Mesenchymal stem cell (in vitro differentiated cells and primary cell): ENCODE results near the gene SERPINB8.

Source experiments
- DNase-seq: peaks from one replicate; pipeline ENCODE4 v3.0.0-alpha.2; 2013
- H2AFZ ChIP-seq: one replicate; pipeline ENCODE4 v1.6.1; 2013; ENCODE audit warnings: low read depth, mild to moderate bottlenecking, control low read depth, inconsistent platforms, low read length, moderate library complexity
- H2AK5ac ChIP-seq: 2 replicates; pipeline ENCODE4 v1.6.1; 2013; ENCODE audit warnings: low read length, moderate library complexity, mild to moderate bottlenecking, inconsistent platforms; ENCODE audit not compliant: severe bottlenecking
- H2BK120ac ChIP-seq: one replicate; pipeline ENCODE4 v1.6.1; 2013; ENCODE audit warnings: low read depth, mild to moderate bottlenecking, inconsistent platforms, low read length, moderate library complexity
- H2BK12ac ChIP-seq, 2 experiments: one replicate each; pipeline ENCODE4 v1.6.1; 2013; ENCODE audit warnings: inconsistent platforms in 2 of 2, low read length in 2 of 2, mild to moderate bottlenecking in 2 of 2, moderate library complexity in 2 of 2, control low read depth in 1 of 2
- H2BK15ac ChIP-seq: one replicate; pipeline ENCODE4 v1.6.1; 2013; ENCODE audit warnings: mild to moderate bottlenecking, low read depth, inconsistent platforms; ENCODE audit not compliant: poor library complexity, severe bottlenecking
- H2BK5ac ChIP-seq: 2 replicates; pipeline ENCODE4 v1.6.1; 2013; ENCODE audit warnings: low read depth, mild to moderate bottlenecking, low read length, control low read depth, inconsistent platforms; ENCODE audit not compliant: poor library complexity, severe bottlenecking
- H3K14ac ChIP-seq, 2 experiments: one replicate each; pipeline ENCODE4 v1.6.1; 2013; ENCODE audit warnings: inconsistent platforms in 2 of 2, low read length in 2 of 2, control low read depth in 1 of 2, mild to moderate bottlenecking in 1 of 2, moderate library complexity in 1 of 2
- H3K18ac ChIP-seq, 2 experiments: one replicate each; pipeline ENCODE4 v1.6.1; 2013; ENCODE audit warnings: inconsistent platforms in 2 of 2, low read length in 2 of 2, control low read depth in 1 of 2, low read depth in 1 of 2, mild to moderate bottlenecking in 1 of 2
- H3K23ac ChIP-seq, 2 experiments: one replicate each; pipeline ENCODE4 v1.6.1; 2013; ENCODE audit warnings: inconsistent platforms in 2 of 2, low read length in 2 of 2, mild to moderate bottlenecking in 2 of 2, moderate library complexity in 2 of 2, control low read depth in 1 of 2
- H3K27ac ChIP-seq: 2 replicates; pipeline ENCODE4 v1.5.1; 2013; ENCODE audit warnings: mild to moderate bottlenecking, moderate library complexity, low read length, control low read depth, inconsistent platforms; ENCODE audit not compliant: poor library complexity, severe bottlenecking
- H3K27me3 ChIP-seq, 2 experiments: 2 replicates each; pipeline versions ENCODE4 v1.6.1 to v1.7.0; 2013; ENCODE audit warnings: low read length in 2 of 2, mild to moderate bottlenecking in 2 of 2, moderate library complexity in 2 of 2, control low read depth in 1 of 2, inconsistent platforms in 1 of 2; ENCODE audit not compliant: control insufficient read depth in 1 of 2, insufficient read depth in 1 of 2
- H3K36me3 ChIP-seq, 2 experiments: 2 replicates each; pipeline versions ENCODE4 v1.6.1 to v1.7.0; 2013; ENCODE audit warnings: low read length in 2 of 2, control low read depth in 1 of 2, inconsistent platforms in 1 of 2, low read depth in 1 of 2, mild to moderate bottlenecking in 1 of 2; ENCODE audit not compliant: insufficient read depth in 2 of 2, control insufficient read depth in 1 of 2
- H3K4ac ChIP-seq, 2 experiments: one replicate each; pipeline ENCODE4 v1.6.1; 2013; ENCODE audit warnings: inconsistent platforms in 2 of 2, low read length in 2 of 2, mild to moderate bottlenecking in 2 of 2, moderate library complexity in 2 of 2, control low read depth in 1 of 2, low read depth in 1 of 2
- H3K4me1 ChIP-seq: 2 replicates; pipeline ENCODE4 v1.6.1; 2013; ENCODE audit warnings: low read depth, low read length, control low read depth; ENCODE audit not compliant: control insufficient read depth, insufficient read depth
- H3K4me2 ChIP-seq: 2 replicates; pipeline ENCODE4 v1.6.1; 2013; ENCODE audit warnings: low read length, mild to moderate bottlenecking, inconsistent platforms; ENCODE audit not compliant: poor library complexity, severe bottlenecking
- H3K4me3 ChIP-seq, 2 experiments: 2 replicates each; pipeline versions ENCODE4 v1.5.1 to v1.7.0; 2013; ENCODE audit warnings: low read length in 2 of 2, mild to moderate bottlenecking in 2 of 2, control low read depth in 1 of 2, low read depth in 1 of 2; ENCODE audit not compliant: insufficient read depth in 1 of 2
- H3K79me1 ChIP-seq: replicated peaks from 2 replicates; pipeline ENCODE4 v1.6.1; 2013; ENCODE audit warnings: mild to moderate bottlenecking, control low read depth, low read length, inconsistent platforms; ENCODE audit not compliant: poor library complexity, severe bottlenecking
- H3K9ac ChIP-seq: 2 replicates; pipeline ENCODE4 v1.7.0; 2013; ENCODE audit warnings: mild to moderate bottlenecking, low read length, moderate library complexity
- H3K9me3 ChIP-seq: 2 replicates; pipeline ENCODE4 v1.7.0; 2013; ENCODE audit warnings: mild to moderate bottlenecking, low read length; ENCODE audit not compliant: control insufficient read depth
- H4K8ac ChIP-seq: one replicate; pipeline ENCODE4 v1.6.1; 2013; ENCODE audit warnings: inconsistent platforms, mild to moderate bottlenecking, low read length, moderate library complexity
- H4K91ac ChIP-seq: one replicate; pipeline ENCODE4 v1.6.1; 2013; ENCODE audit warnings: mild to moderate bottlenecking, low read length, inconsistent platforms
- WGBS: methylation state at CpG from one replicate; pipeline ENCODE4 v1.1.7; 2013; ENCODE audit warnings: mixed read lengths; 5-methylcytosine and 5-hydroxymethylcytosine counted together

Gene SERPINB8

GRCh38 chr18:63974991-63975390, 5.1 kb downstream of the SERPINB8 start:
- no peak overlapping the region for H4K91ac ChIP-seq
- H3K4ac ChIP-seq, result no peak overlapping the region
- peak; percentile 63 for DNase-seq
- H3K27me3 ChIP-seq, result no peaks in the 10 kb centered on the region
- H2AFZ ChIP-seq, result no peak overlapping the region
- H2BK12ac ChIP-seq, result no peak overlapping the region
- H4K8ac ChIP-seq, result no peak overlapping the region
- no peak overlapping the region for H3K27ac ChIP-seq
- no peak overlapping the region for H3K14ac ChIP-seq
- H2BK5ac ChIP-seq, result no peak overlapping the region
- peaks cover 3% of the 10 kb centered on the region for H3K4me1 ChIP-seq
- no peak overlapping the region for H2BK120ac ChIP-seq
- H3K36me3 ChIP-seq, result no peaks in the 10 kb centered on the region
- no peak overlapping the region for H3K23ac ChIP-seq
- H3K4me2 ChIP-seq, result no peak overlapping the region
- peak overlapping the region; percentile 41 for H3K9ac ChIP-seq
- H3K18ac ChIP-seq, result no peak overlapping the region
- peaks cover 16% of the 10 kb centered on the region for H3K79me1 ChIP-seq
- no peaks in the 10 kb centered on the region for H3K9me3 ChIP-seq
- no peak overlapping the region for H2BK15ac ChIP-seq
- no peak overlapping the region for H2AK5ac ChIP-seq
- H3K4me3 ChIP-seq, result no peak overlapping the region
- no CpG with 5 or more reads among the region's 2 CpGs for WGBS

- no peak overlapping the region for H2AK5ac ChIP-seq
- no peak overlapping the region for H3K27ac ChIP-seq
- H4K8ac ChIP-seq, result peak overlapping the region; percentile 91
- no peak overlapping the region for H3K4me3 ChIP-seq
- no peaks in the 10 kb centered on the region for H3K9me3 ChIP-seq
- peak overlapping the region in 1 of 2 experiments; percentile 90 for H3K4ac ChIP-seq
- no peak overlapping the region for H2BK12ac ChIP-seq
- H2AFZ ChIP-seq, result no peak overlapping the region
- H2BK15ac ChIP-seq, result no peak overlapping the region
- WGBS, result 75% methylated on average over 1 of the region's 3 CpGs
- no peak overlapping the region for H2BK120ac ChIP-seq
- H3K14ac ChIP-seq, result no peak overlapping the region
- no peaks in the 10 kb centered on the region for H3K27me3 ChIP-seq
- H3K4me1 ChIP-seq, result peaks cover 3% of the 10 kb centered on the region
- H2BK5ac ChIP-seq, result no peak overlapping the region
- no peak for DNase-seq
- no peak overlapping the region for H3K23ac ChIP-seq
- H3K36me3 ChIP-seq, result no peaks in the 10 kb centered on the region
- no peak overlapping the region for H4K91ac ChIP-seq
- H3K18ac ChIP-seq, result no peak overlapping the region
- peak overlapping the region; percentile 41 for H3K9ac ChIP-seq
- peaks cover 22% of the 10 kb centered on the region for H3K79me1 ChIP-seq
- H3K4me2 ChIP-seq, result no peak overlapping the region
These were observed 5.7 kb downstream of the SERPINB8 start for GRCh38 chr18:63975628-63976027.

GRCh38 chr18:63977040-63977439, 7.2 kb downstream of the SERPINB8 start:
- DNase-seq, result no peak
- no peak overlapping the region for H3K4ac ChIP-seq
- no peaks in the 10 kb centered on the region for H3K9me3 ChIP-seq
- no peak overlapping the region for H2BK5ac ChIP-seq
- H2BK15ac ChIP-seq, result no peak overlapping the region
- no peak overlapping the region for H4K8ac ChIP-seq
- no peaks in the 10 kb centered on the region for H3K4me1 ChIP-seq
- no peak overlapping the region for H2AK5ac ChIP-seq
- H3K79me1 ChIP-seq, result peaks cover 24% of the 10 kb centered on the region
- 95% methylated on average over 3 of the region's 3 CpGs for WGBS
- no peak overlapping the region for H3K9ac ChIP-seq
- H2BK12ac ChIP-seq, result no peak overlapping the region
- no peak overlapping the region for H3K14ac ChIP-seq
- no peak overlapping the region for H4K91ac ChIP-seq
- H3K18ac ChIP-seq, result no peak overlapping the region
- no peak overlapping the region for H3K27ac ChIP-seq
- H2AFZ ChIP-seq, result no peak overlapping the region
- H3K36me3 ChIP-seq, result peaks cover 5 to 14% of the 10 kb centered on the region in 2 experiments
- H3K4me3 ChIP-seq, result no peak overlapping the region
- no peak overlapping the region for H2BK120ac ChIP-seq
- no peaks in the 10 kb centered on the region for H3K27me3 ChIP-seq
- no peak overlapping the region for H3K23ac ChIP-seq
- no peak overlapping the region for H3K4me2 ChIP-seq

GRCh38 chr18:63979409-63979920, 9.6 kb downstream of the SERPINB8 start:
- no peak overlapping the region for H2BK5ac ChIP-seq
- no peak overlapping the region for H3K23ac ChIP-seq
- no peak overlapping the region for H2BK12ac ChIP-seq
- H3K14ac ChIP-seq, result no peak overlapping the region
- 12% methylated on average over 6 of the region's 6 CpGs for WGBS
- H3K4me1 ChIP-seq, result no peaks in the 10 kb centered on the region
- H4K91ac ChIP-seq, result no peak overlapping the region
- no peak overlapping the region for H2BK120ac ChIP-seq
- peaks cover 10 to 37% of the 10 kb centered on the region in 2 experiments for H3K36me3 ChIP-seq
- H3K18ac ChIP-seq, result no peak overlapping the region
- no peak overlapping the region for H2AFZ ChIP-seq
- H3K4me3 ChIP-seq, result peak overlapping the region in 1 of 2 experiments; percentile 80
- peak; percentile 83 for DNase-seq
- peaks cover 24% of the 10 kb centered on the region for H3K79me1 ChIP-seq
- H3K27me3 ChIP-seq, result no peaks in the 10 kb centered on the region
- peak overlapping the region in 1 of 2 experiments; percentile 20 for H3K4ac ChIP-seq
- no peaks in the 10 kb centered on the region for H3K9me3 ChIP-seq
- H4K8ac ChIP-seq, result no peak overlapping the region
- H2AK5ac ChIP-seq, result no peak overlapping the region
- H3K4me2 ChIP-seq, result peak overlapping the region; percentile 72
- H3K9ac ChIP-seq, result peak overlapping the region; percentile 80
- H2BK15ac ChIP-seq, result no peak overlapping the region
- H3K27ac ChIP-seq, result no peak overlapping the region
